H1 (cell line): Measurements from ENCODE around the gene TAPT1. TPM values are rescaled to one million over a fixed set of nuclear protein-coding genes. Genes with fewer than 3 reads are reported as not detected.

Source experiments
- CTCF ChIA-PET: fragments of 300-600 bp; sonication (Branson Sonifier 250); formaldehyde crosslinking; loops from one replicate; lab custom pipeline; 2021; ENCODE audit not compliant: partially characterized antibody; lab: Charles Lee
- POLR2A ChIA-PET: fragments of 300-600 bp; sonication (Branson Sonifier 250); formaldehyde crosslinking; loops from one replicate; lab custom pipeline; 2021; ENCODE audit warnings: inconsistent platforms; ENCODE audit not compliant: partially characterized antibody; lab: Charles Lee
- DNase-seq, 2 experiments: peaks; one replicate each; pipeline versions ENCODE4 v3.0.0 to v3.0.0-alpha.2; 2010 to 2022; ENCODE audit warnings: low spot score in 2 of 2, low read depth in 1 of 2, mixed read lengths in 1 of 2
- FAIRE-seq: peaks from 2 replicates; lab custom pipeline; 2011; peaks lifted over from hg19 to GRCh38; lab: Jason Lieb, UNC
- H2AFZ ChIP-seq: 2 replicates; pipeline ENCODE4 v1.8.1; 2012; ENCODE audit warnings: low read length, inconsistent platforms
- H2AK5ac ChIP-seq: 2 replicates; pipeline ENCODE4 v1.6.1; 2013; ENCODE audit warnings: low read depth, low read length
- H2BK120ac ChIP-seq: replicated peaks from 2 replicates; pipeline ENCODE3; 2013; ENCODE audit warnings: low read depth, low read length, inconsistent platforms
- H2BK12ac ChIP-seq: 2 replicates; pipeline ENCODE4 v1.6.1; 2013; ENCODE audit warnings: low read depth, low read length
- H2BK15ac ChIP-seq: 2 replicates; pipeline ENCODE4 v1.6.1; 2013; ENCODE audit warnings: low read length
- H2BK20ac ChIP-seq: 2 replicates; pipeline ENCODE4 v1.6.1; 2013; ENCODE audit warnings: low read length
- H2BK5ac ChIP-seq: 2 replicates; pipeline ENCODE4 v1.6.1; 2013; ENCODE audit warnings: low read depth, low read length
- H3K14ac ChIP-seq: 2 replicates; pipeline ENCODE4 v1.6.1; 2013; ENCODE audit warnings: inconsistent platforms; ENCODE audit not compliant: insufficient read length
- H3K18ac ChIP-seq: 2 replicates; pipeline ENCODE4 v1.6.1; 2013; ENCODE audit warnings: low read length; ENCODE audit errors: extremely low read depth
- H3K23ac ChIP-seq: 2 replicates; pipeline ENCODE4 v1.6.1; 2013; ENCODE audit warnings: inconsistent platforms; ENCODE audit not compliant: insufficient read length
- H3K23me2 ChIP-seq: 2 replicates; pipeline ENCODE4 v1.6.1; 2013; ENCODE audit warnings: low read depth, low read length
- H3K27ac ChIP-seq: 2 replicates; pipeline ENCODE4 v1.6.1; 2011; ENCODE audit warnings: low read depth, low read length, inconsistent platforms
- H3K27me3 ChIP-seq, 4 experiments: replicated peaks in 1 of 4; 1 replicate in 1 of 4; 2 replicates in 3 of 4; pipeline versions ENCODE4 v1.6.1 to v1.8.1; 2011 to 2013; ENCODE audit warnings: low read length in 3 of 4, mild to moderate bottlenecking in 3 of 4, inconsistent platforms in 2 of 4, mixed read lengths in 2 of 4, moderate library complexity in 1 of 4; ENCODE audit not compliant: control insufficient read depth in 3 of 4, insufficient read depth in 3 of 4; ENCODE audit errors: extremely low read depth in 1 of 4
- H3K36me3 ChIP-seq, 4 experiments: 2 replicates each; pipeline versions ENCODE4 v1.6.1 to v1.8.1; 2011 to 2013; ENCODE audit warnings: mild to moderate bottlenecking in 4 of 4, low read length in 3 of 4, moderate library complexity in 2 of 4, control low read depth in 1 of 4, inconsistent platforms in 1 of 4; ENCODE audit not compliant: insufficient read depth in 4 of 4, control insufficient read depth in 2 of 4
- H3K4ac ChIP-seq: replicated peaks from 2 replicates; pipeline ENCODE3; 2013; ENCODE audit warnings: low read length, low read depth, mixed read lengths, inconsistent platforms; ENCODE audit not compliant: insufficient read length
- H3K4me1 ChIP-seq, 4 experiments: replicated peaks in 1 of 4; 1 replicate in 1 of 4; 2 replicates in 3 of 4; pipeline versions ENCODE4 v1.6.1 to v1.8.1; 2011 to 2013; ENCODE audit warnings: low read length in 3 of 4, inconsistent platforms in 2 of 4, mixed read lengths in 1 of 4; ENCODE audit not compliant: insufficient read depth in 4 of 4, control insufficient read depth in 3 of 4
- H3K4me2 ChIP-seq, 2 experiments: 2 replicates each; pipeline versions ENCODE4 v1.6.1 to v1.8.1; 2011 to 2013; ENCODE audit warnings: low read depth in 2 of 2, low read length in 2 of 2, control low read depth in 1 of 2, inconsistent platforms in 1 of 2, mild to moderate bottlenecking in 1 of 2; ENCODE audit not compliant: insufficient read depth in 1 of 2
- H3K4me3 ChIP-seq, 4 experiments: fragments of 200-600, 300-600 bp in 1 of 4; sonication (generic), shearing (Covaris generic), sonication (Bioruptor Twin) in 1 of 4; 2 replicates each; pipeline versions ENCODE4 v1.5.1 to v1.8.1; 2011 to 2016; ENCODE audit warnings: low read length in 4 of 4, low read depth in 3 of 4, control low read depth in 2 of 4, inconsistent platforms in 2 of 4, mild to moderate bottlenecking in 2 of 4, mixed read lengths in 1 of 4, moderate library complexity in 1 of 4; ENCODE audit not compliant: insufficient read depth in 2 of 4; ENCODE audit errors: extremely low read depth in 1 of 4
- H3K56ac ChIP-seq: replicated peaks from 2 replicates; pipeline ENCODE3; 2013; ENCODE audit warnings: low read depth, mild to moderate bottlenecking, mixed read lengths, low read length, inconsistent platforms; ENCODE audit not compliant: insufficient read length
- H3K79me1 ChIP-seq: 2 replicates; pipeline ENCODE4 v1.6.1; 2013; ENCODE audit warnings: low read depth, low read length, control low read depth
- H3K79me2 ChIP-seq, 2 experiments: 2 replicates each; pipeline versions ENCODE4 v1.6.1 to v1.8.1; 2012 to 2013; ENCODE audit warnings: low read length in 2 of 2, mild to moderate bottlenecking in 2 of 2, inconsistent platforms in 1 of 2; ENCODE audit not compliant: insufficient read depth in 2 of 2, control insufficient read depth in 1 of 2
- H3K9ac ChIP-seq, 4 experiments: replicated peaks in 1 of 4; 1 replicate in 1 of 4; 2 replicates in 3 of 4; pipeline versions ENCODE4 v1.6.1 to v1.8.1; 2011 to 2013; ENCODE audit warnings: low read depth in 3 of 4, low read length in 3 of 4, control low read depth in 2 of 4, mild to moderate bottlenecking in 2 of 4, moderate library complexity in 2 of 4, inconsistent platforms in 1 of 4; ENCODE audit errors: extremely low read depth in 1 of 4
- H3K9me3 ChIP-seq, 2 experiments: 2 replicates each; pipeline versions ENCODE4 v1.6.1 to v1.8.1; 2012 to 2013; ENCODE audit warnings: mild to moderate bottlenecking in 2 of 2, moderate library complexity in 2 of 2, control low read depth in 1 of 2, inconsistent platforms in 1 of 2, low read depth in 1 of 2, low read length in 1 of 2, mixed read lengths in 1 of 2; ENCODE audit not compliant: insufficient read depth in 2 of 2
- H4K20me1 ChIP-seq, 2 experiments: replicated peaks in 1 of 2; 2 replicates each; pipeline versions ENCODE3 to v1.8.1; 2011 to 2013; ENCODE audit warnings: inconsistent platforms in 2 of 2, low read length in 2 of 2, mild to moderate bottlenecking in 1 of 2; ENCODE audit not compliant: insufficient read depth in 2 of 2, control insufficient read depth in 1 of 2
- H4K5ac ChIP-seq: 2 replicates; pipeline ENCODE4 v1.6.1; 2013; ENCODE audit warnings: low read length, low read depth, mixed read lengths, inconsistent platforms; ENCODE audit not compliant: insufficient read length
- H4K8ac ChIP-seq: 2 replicates; pipeline ENCODE4 v1.8.0; 2013; ENCODE audit warnings: mild to moderate bottlenecking, moderate library complexity, low read length, inconsistent platforms; ENCODE audit not compliant: insufficient read depth; ENCODE audit errors: extremely low read depth
- H4K91ac ChIP-seq: replicated peaks from 2 replicates; pipeline ENCODE3; 2013; ENCODE audit warnings: low read length, mixed read lengths, inconsistent platforms; ENCODE audit not compliant: insufficient read length
- BRCA1 ChIP-seq: IDR thresholded peaks from 2 replicates; pipeline ENCODE4 v1.6.1; 2012; ENCODE audit warnings: low read depth, low read length, improper control_type of control experiment
- CEBPB ChIP-seq: IDR thresholded peaks from 2 replicates; pipeline ENCODE4 v1.6.1; 2012; ENCODE audit warnings: low read depth, low read length
- CHD2 ChIP-seq: IDR thresholded peaks from 2 replicates; pipeline ENCODE4 v1.6.1; 2012; ENCODE audit warnings: low read length, improper control_type of control experiment
- CREB1 ChIP-seq: IDR thresholded peaks from 2 replicates; pipeline ENCODE4 v1.6.1; 2012; ENCODE audit warnings: inconsistent platforms
- HDAC2 ChIP-seq, 2 experiments: fragments of 300-600 bp in 1 of 2; sonication (generic) in 1 of 2; IDR thresholded peaks; 2 replicates each; pipeline ENCODE4 v1.6.1; 2011 to 2012; ENCODE audit warnings: low read depth in 2 of 2, low read length in 2 of 2, mild to moderate bottlenecking in 2 of 2, moderate library complexity in 2 of 2, borderline replicate concordance in 1 of 2, inconsistent platforms in 1 of 2
- HDAC6 ChIP-seq: IDR thresholded peaks from one replicate; pipeline ENCODE4 v1.7.1; 2012; ENCODE audit warnings: low read depth, mild to moderate bottlenecking, inconsistent platforms, low read length, moderate library complexity
- JUND ChIP-seq: IDR thresholded peaks from 2 replicates; pipeline ENCODE4 v1.6.1; 2011; ENCODE audit warnings: mild to moderate bottlenecking, improper control_type of control experiment, low read length
- KDM4A ChIP-seq: IDR thresholded peaks from one replicate; pipeline ENCODE4 v1.7.1; 2012; ENCODE audit warnings: low read depth, mild to moderate bottlenecking, moderate library complexity, low read length, inconsistent platforms; ENCODE audit not compliant: severe bottlenecking
- NANOG ChIP-seq: IDR thresholded peaks from 2 replicates; pipeline ENCODE4 v1.6.1; 2011; ENCODE audit warnings: low read length, low read depth, mild to moderate bottlenecking, inconsistent platforms; ENCODE audit not compliant: insufficient read depth, poor library complexity, severe bottlenecking
- POLR2AphosphoS5 ChIP-seq: IDR thresholded peaks from 2 replicates; pipeline ENCODE4 v1.6.1; 2011; ENCODE audit warnings: low read depth, low read length
- RAD21 ChIP-seq, 2 experiments: IDR thresholded peaks in 1 of 2; conservative IDR thresholded peaks in 1 of 2; 2 replicates each; pipeline ENCODE4 v1.6.1; 2011; ENCODE audit warnings: low read depth in 2 of 2, low read length in 2 of 2, improper control_type of control experiment in 1 of 2, inconsistent platforms in 1 of 2, mild to moderate bottlenecking in 1 of 2, moderate library complexity in 1 of 2
- SIX5 ChIP-seq: IDR thresholded peaks from 2 replicates; pipeline ENCODE4 v1.6.1; 2011; ENCODE audit warnings: mild to moderate bottlenecking, low read depth, low read length
- SUZ12 ChIP-seq: fragments of 200-600 bp; sonication (generic); IDR thresholded peaks from 2 replicates; pipeline ENCODE4 v1.6.1; 2012; ENCODE audit warnings: mild to moderate bottlenecking, inconsistent platforms, low read length, moderate library complexity, mixed read lengths
- WGBS, 2 experiments: shearing (Covaris generic) in 1 of 2; methylation state at CpG; one replicate each; pipeline versions ENCODE4 v1.1.6 to v1.1.7; 2013 to 2015; ENCODE audit warnings: low lambda C conversion rate in 2 of 2, mixed read lengths in 2 of 2, inconsistent platforms in 1 of 2, low coverage in 1 of 2, missing lambda C conversion rate in 1 of 2; ENCODE audit not compliant: insufficient replicate concordance in 2 of 2, insufficient coverage in 1 of 2, insufficient read length in 1 of 2; ENCODE audit errors: extremely low coverage in 1 of 2, missing lambda C conversion rate in 1 of 2; 5-methylcytosine and 5-hydroxymethylcytosine counted together
- polyA plus RNA-seq, 7 experiments: library from polyadenylated mRNA; depleted of rRNA in 3 of 7; stranded (reverse) in 5 of 7; unstranded in 2 of 7; fragments of >200 nt in 5 of 7; fragments of 200-250 nt in 2 of 7; gene quantifications; 1 replicate in 5 of 7; 2 replicates in 1 of 7; 4 replicates in 1 of 7; pipeline versions ENCODE4 v1.2.1 to v1.2.3, GENCODE V29; 2011 to 2013; ENCODE audit warnings: missing spikeins in 2 of 7, mixed read lengths in 2 of 7
- total RNA-seq: library from RNA; stranded (reverse); fragmentation: NEBNext Ultra II Directional; extraction: Animal tissue kit (Norgen Biotek cat#: 25700); gene quantifications from 2 replicates; pipeline ENCODE4 v1.2.1, GENCODE V29; 2021
- TF ChIP-seq, protein P1 (sequence below): IDR thresholded peaks from 2 replicates; pipeline ENCODE4 v1.6.1; 2011; ENCODE audit warnings: low read depth, mild to moderate bottlenecking, low read length; ENCODE audit not compliant: insufficient read depth

Gene TAPT1
- total and polyA plus RNA-seq, 2 of the 8 experiments (the other 6 are each of a cell fraction or from before 2014, with no cell fraction given) = 4.2 to 15.3 TPM

GRCh38 chr4:16192057-16192456 is 34.2 kb downstream of the TAPT1 start:
- H2BK20ac ChIP-seq = no peak overlapping the region
- no peaks in the 10 kb centered on the region for H4K20me1 ChIP-seq
- no peak for DNase-seq
- no peaks in the 10 kb centered on the region for H3K79me1 ChIP-seq
- no peak overlapping the region for H2AK5ac ChIP-seq
- H2AFZ ChIP-seq = no peak overlapping the region
- no peaks in the 10 kb centered on the region for H3K23me2 ChIP-seq
- H3K23ac ChIP-seq = no peak overlapping the region
- 89% methylated on average over 2 of the region's 2 CpGs; no CpG with 5 or more reads in 1 of the 2 experiments for WGBS, 2 experiments
- no peaks in the 10 kb centered on the region for H3K9me3 ChIP-seq
- H3K4me2 ChIP-seq = no peak overlapping the region
- H3K27ac ChIP-seq = no peak overlapping the region
- no peak overlapping the region for H3K56ac ChIP-seq
- peaks cover 0 to 4% (median 2%) of the 10 kb centered on the region in 4 experiments; a peak in 3 of 8 replicates for H3K36me3 ChIP-seq
- no peak overlapping the region for H4K91ac ChIP-seq
- H3K27me3 ChIP-seq = no peaks in the 10 kb centered on the region
- FAIRE-seq = no peak
- no peak overlapping the region for H3K9ac ChIP-seq
- H3K18ac ChIP-seq = no peak overlapping the region
- no peak overlapping the region for H2BK120ac ChIP-seq
- H2BK12ac ChIP-seq = no peak overlapping the region
- H2BK15ac ChIP-seq = no peak overlapping the region
- H3K14ac ChIP-seq = no peak overlapping the region
- POLR2A ChIA-PET = interaction anchor here (0.9 kb wide), 1 partner anchor 110 kb away, joined by 3 read pairs; no protein-coding TSS in a partner anchor
- no peak overlapping the region for H4K8ac ChIP-seq
- H3K4ac ChIP-seq = no peak overlapping the region
- CTCF ChIA-PET = interaction anchor here (0.9 to 6.0 kb wide), 3 partner anchors 9 to 18 kb away, joined by 3 to 57 read pairs (median 3); no protein-coding TSS in a partner anchor
- H2BK5ac ChIP-seq = no peak overlapping the region
- no peaks in the 10 kb centered on the region; a peak in 1 of 7 replicates for H3K4me1 ChIP-seq
- no peaks in the 10 kb centered on the region for H3K79me2 ChIP-seq
- no peak overlapping the region for H3K4me3 ChIP-seq
- no peak overlapping the region for H4K5ac ChIP-seq
- TF ChIP-seq POLR2AphosphoS5 = no peak
- TF ChIP-seq CREB1 = no peak
- no peak for TF ChIP-seq BRCA1
- TF ChIP-seq HDAC6 = no peak
- TF ChIP-seq NANOG = no peak
- no peak for TF ChIP-seq SIX5
- TF ChIP-seq RAD21 (IDR thresholded peaks at IDR 0.05 in 1 of 2, conservative IDR thresholded peaks at IDR 0.05 in 1 of 2; ENCODE audit: low read depth in 2 of 2, low read length in 2 of 2) = no peak
- TF ChIP-seq, protein P1, sequence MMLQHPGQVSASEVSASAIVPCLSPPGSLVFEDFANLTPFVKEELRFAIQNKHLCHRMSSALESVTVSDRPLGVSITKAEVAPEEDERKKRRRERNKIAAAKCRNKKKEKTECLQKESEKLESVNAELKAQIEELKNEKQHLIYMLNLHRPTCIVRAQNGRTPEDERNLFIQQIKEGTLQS = no peak
- TF ChIP-seq CEBPB = no peak
- no peak for TF ChIP-seq KDM4A
- TF ChIP-seq HDAC2 (IDR thresholded peaks at IDR 0.05; ENCODE audit: borderline replicate concordance in 1 of 2, low read depth in 2 of 2, low read length in 2 of 2) = no peak
- TF ChIP-seq SUZ12 = no peak
- TF ChIP-seq JUND = no peak
- no peak for TF ChIP-seq CHD2
